WTC11 (cell line): ENCODE data around the gene SLC12A8. TPM values are rescaled to one million over a fixed set of nuclear protein-coding genes. Genes with fewer than 3 reads are reported as not detected.
A peak's percentile ranks its signal among the peaks of the same experiment; 100 is the strongest.

Source experiments
- ATAC-seq: fragments of 200-7000 bp; cut with Tn5 transposase; 2 replicates; pipeline ENCODE4 v1.10.0; 2021; ENCODE audit warnings: mild to moderate bottlenecking, moderate library complexity
- CTCF ChIA-PET: fragments of 300-600 bp; sonication (Branson Sonifier 250); formaldehyde crosslinking; loops from one replicate; lab custom pipeline; 2021; ENCODE audit warnings: antibody characterized with exemption; lab: Charles Lee
- POLR2A ChIA-PET: fragments of 350-600 bp; sonication (Branson Sonifier 250); formaldehyde crosslinking; loops from one replicate; lab custom pipeline; 2021; ENCODE audit warnings: antibody characterized with exemption; lab: Charles Lee
- DNase-seq: peaks from one replicate; pipeline ENCODE4 v3.0.0; 2021; ENCODE audit warnings: low spot score
- H3K27ac Mint-ChIP-seq: 2 replicates; pipeline ENCODE4 v1.8.0; 2021; ENCODE audit warnings: mixed read lengths
- H3K27me3 Mint-ChIP-seq: 2 replicates; pipeline ENCODE4 v1.8.0; 2021; ENCODE audit warnings: low read depth, mild to moderate bottlenecking, moderate library complexity, mixed read lengths
- H3K36me3 Mint-ChIP-seq: 2 replicates; pipeline ENCODE4 v1.8.0; 2021; ENCODE audit warnings: mixed read lengths
- H3K4me1 Mint-ChIP-seq: 2 replicates; pipeline ENCODE4 v1.8.0; 2022; ENCODE audit warnings: mixed read lengths
- H3K4me3 Mint-ChIP-seq: 2 replicates; pipeline ENCODE4 v1.8.0; 2021; ENCODE audit warnings: mild to moderate bottlenecking, moderate library complexity, mixed read lengths
- H3K9me3 Mint-ChIP-seq: 2 replicates; pipeline ENCODE4 v1.8.0; 2021; ENCODE audit warnings: mixed read lengths
- CREB1 ChIP-seq: sonication (generic); formaldehyde crosslinking; IDR thresholded peaks from 2 replicates; pipeline ENCODE4 v1.8.0; 2023; ENCODE audit warnings: mild to moderate bottlenecking, missing genetic modification reagents
- ELF4 ChIP-seq: sonication (generic); formaldehyde crosslinking; IDR thresholded peaks from 2 replicates; pipeline ENCODE4 v1.8.1; 2022; ENCODE audit warnings: low read depth, mild to moderate bottlenecking, moderate library complexity, missing genetic modification reagents
- FOXJ3 ChIP-seq: sonication (generic); formaldehyde crosslinking; IDR thresholded peaks from 2 replicates; pipeline ENCODE4 v1.9.0; 2021; ENCODE audit warnings: missing genetic modification reagents, mild to moderate bottlenecking, borderline replicate concordance
- FOXP1 ChIP-seq: sonication (generic); formaldehyde crosslinking; IDR thresholded peaks from 2 replicates; pipeline ENCODE4 v1.8.0; 2022; ENCODE audit warnings: missing genetic modification reagents, mild to moderate bottlenecking, moderate library complexity, borderline replicate concordance
- NFATC4 ChIP-seq: fragments of 250-450 bp; sonication (Bioruptor Pico); IDR thresholded peaks from 2 replicates; pipeline ENCODE4 v1.9.0; 2021; ENCODE audit warnings: mild to moderate bottlenecking
- NR1H2 ChIP-seq: sonication (generic); formaldehyde crosslinking; IDR thresholded peaks from 2 replicates; pipeline ENCODE4 v1.9.0; 2021; ENCODE audit warnings: mild to moderate bottlenecking, moderate library complexity, missing genetic modification reagents
- SOX15 ChIP-seq: fragments of 250-450 bp; sonication (Bioruptor Pico); IDR thresholded peaks from 2 replicates; pipeline ENCODE4 v1.9.0; 2021; ENCODE audit warnings: mild to moderate bottlenecking
- USF1 ChIP-seq: sonication (generic); formaldehyde crosslinking; IDR thresholded peaks from 2 replicates; pipeline ENCODE4 v1.8.0; 2022; ENCODE audit warnings: mild to moderate bottlenecking, missing genetic modification reagents
- USF2 ChIP-seq: sonication (generic); formaldehyde crosslinking; IDR thresholded peaks from 2 replicates; pipeline ENCODE4 v1.8.1; 2023; ENCODE audit warnings: mild to moderate bottlenecking, missing genetic modification reagents, moderate library complexity
- ZNF317 ChIP-seq: sonication (generic); formaldehyde crosslinking; IDR thresholded peaks from 2 replicates; pipeline ENCODE4 v1.8.1; 2023; ENCODE audit warnings: low read depth, mild to moderate bottlenecking, moderate library complexity, missing genetic modification reagents, borderline replicate concordance
- total RNA-seq: library from RNA; stranded (reverse); gene quantifications from 3 replicates; pipeline ENCODE4 v1.2.3, GENCODE V29; 2021
- TF ChIP-seq, protein P1 (sequence below): fragments of 250-450 bp; sonication (Bioruptor Pico); IDR thresholded peaks from 2 replicates; pipeline ENCODE4 v1.9.0; 2021; ENCODE audit warnings: mild to moderate bottlenecking
- TF ChIP-seq, protein P2 (sequence below): sonication (generic); formaldehyde crosslinking; IDR thresholded peaks from 2 replicates; pipeline ENCODE4 v1.8.0; 2022; ENCODE audit warnings: missing genetic modification reagents
- TF ChIP-seq, protein P3 (sequence below): fragments of 250-450 bp; sonication (Bioruptor Pico); conservative IDR thresholded peaks from 2 replicates; pipeline ENCODE4 v1.9.0; 2021; ENCODE audit warnings: mild to moderate bottlenecking
- TF ChIP-seq, protein P4 (sequence below): fragments of 250-450 bp; sonication (Bioruptor Pico); IDR thresholded peaks from 2 replicates; pipeline ENCODE4 v2.1.2; 2022; ENCODE audit warnings: mild to moderate bottlenecking, moderate library complexity

The SLC12A8 gene
- total RNA-seq, 1 experiment from 2014 or later, result 9.1 TPM

DNA sequence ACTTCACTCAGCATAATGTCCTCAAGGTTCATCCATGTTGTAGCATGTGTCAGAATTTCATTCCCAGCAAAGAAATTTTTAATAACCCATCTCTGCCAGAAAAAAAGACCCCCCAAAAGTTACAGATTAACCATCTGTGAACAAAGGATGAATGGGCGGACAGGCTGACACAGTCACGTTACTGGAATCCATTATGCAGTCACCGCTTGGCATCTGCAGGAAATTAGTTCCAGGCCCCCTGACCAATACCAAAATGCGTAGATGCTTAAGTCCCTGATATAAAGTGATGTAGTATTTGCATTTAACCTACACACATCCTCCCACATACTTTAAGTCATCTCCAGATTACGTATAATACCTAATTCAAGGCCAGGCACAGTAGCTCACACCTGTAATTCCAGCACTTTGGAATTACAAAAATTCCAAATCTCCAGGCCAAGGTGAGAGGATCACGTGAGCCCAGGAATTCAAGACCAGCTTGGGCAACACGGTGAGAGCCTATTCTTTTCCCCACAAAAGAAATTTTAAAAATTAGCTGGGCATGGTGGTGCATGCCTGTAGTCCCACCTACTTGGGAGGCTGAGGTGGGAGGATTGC lies 1.5 kb upstream of the SLC12A8 start:
- Mint-ChIP-seq H3K36me3 (0 out of 2 replicates have a peak, but pooled peaks cover 2% of the 10 kb centered on the region), H3K9me3 (no peaks in the 10 kb centered on the region), H3K4me3 (peak overlapping the region; percentile 65), H3K27ac (no peak overlapping the region), H3K4me1 (peaks cover 31% of the 10 kb centered on the region), H3K27me3 (peaks cover 13% of the 10 kb centered on the region; the same call in 1 of the 2 replicates)
- ChIA-PET POLR2A (no interaction called here), CTCF (interaction anchor here (1.1 kb wide), 1 partner anchor 22 kb away, joined by 4 read pairs; no protein-coding TSS in a partner anchor)
- TF ChIP-seq ZNF317 (CRISPR knock-in tag), result no peak
- TF ChIP-seq NFATC4 (CRISPR knock-in tag), result no peak
- peak; percentile 40; the same call in 1 of the 2 replicates for TF ChIP-seq USF1
- 0 out of 2 replicates have a peak, but pooled peaks have one; percentile 24 for TF ChIP-seq USF2 (CRISPR knock-in tag)
- TF ChIP-seq, protein P1, sequence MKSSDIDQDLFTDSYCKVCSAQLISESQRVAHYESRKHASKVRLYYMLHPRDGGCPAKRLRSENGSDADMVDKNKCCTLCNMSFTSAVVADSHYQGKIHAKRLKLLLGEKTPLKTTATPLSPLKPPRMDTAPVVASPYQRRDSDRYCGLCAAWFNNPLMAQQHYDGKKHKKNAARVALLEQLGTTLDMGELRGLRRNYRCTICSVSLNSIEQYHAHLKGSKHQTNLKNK, result no peak
- no peak for TF ChIP-seq CREB1 (CRISPR knock-in tag)
- TF ChIP-seq, protein P2, sequence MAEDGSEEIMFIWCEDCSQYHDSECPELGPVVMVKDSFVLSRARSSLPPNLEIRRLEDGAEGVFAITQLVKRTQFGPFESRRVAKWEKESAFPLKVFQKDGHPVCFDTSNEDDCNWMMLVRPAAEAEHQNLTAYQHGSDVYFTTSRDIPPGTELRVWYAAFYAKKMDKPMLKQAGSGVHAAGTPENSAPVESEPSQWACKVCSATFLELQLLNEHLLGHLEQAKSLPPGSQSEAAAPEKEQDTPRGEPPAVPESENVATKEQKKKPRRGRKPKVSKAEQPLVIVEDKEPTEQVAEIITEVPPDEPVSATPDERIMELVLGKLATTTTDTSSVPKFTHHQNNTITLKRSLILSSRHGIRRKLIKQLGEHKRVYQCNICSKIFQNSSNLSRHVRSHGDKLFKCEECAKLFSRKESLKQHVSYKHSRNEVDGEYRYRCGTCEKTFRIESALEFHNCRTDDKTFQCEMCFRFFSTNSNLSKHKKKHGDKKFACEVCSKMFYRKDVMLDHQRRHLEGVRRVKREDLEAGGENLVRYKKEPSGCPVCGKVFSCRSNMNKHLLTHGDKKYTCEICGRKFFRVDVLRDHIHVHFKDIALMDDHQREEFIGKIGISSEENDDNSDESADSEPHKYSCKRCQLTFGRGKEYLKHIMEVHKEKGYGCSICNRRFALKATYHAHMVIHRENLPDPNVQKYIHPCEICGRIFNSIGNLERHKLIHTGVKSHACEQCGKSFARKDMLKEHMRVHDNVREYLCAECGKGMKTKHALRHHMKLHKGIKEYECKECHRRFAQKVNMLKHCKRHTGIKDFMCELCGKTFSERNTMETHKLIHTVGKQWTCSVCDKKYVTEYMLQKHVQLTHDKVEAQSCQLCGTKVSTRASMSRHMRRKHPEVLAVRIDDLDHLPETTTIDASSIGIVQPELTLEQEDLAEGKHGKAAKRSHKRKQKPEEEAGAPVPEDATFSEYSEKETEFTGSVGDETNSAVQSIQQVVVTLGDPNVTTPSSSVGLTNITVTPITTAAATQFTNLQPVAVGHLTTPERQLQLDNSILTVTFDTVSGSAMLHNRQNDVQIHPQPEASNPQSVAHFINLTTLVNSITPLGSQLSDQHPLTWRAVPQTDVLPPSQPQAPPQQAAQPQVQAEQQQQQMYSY (CRISPR knock-in tag), result no peak
- DNase-seq (no peak), ATAC-seq (no peak)

DNA sequence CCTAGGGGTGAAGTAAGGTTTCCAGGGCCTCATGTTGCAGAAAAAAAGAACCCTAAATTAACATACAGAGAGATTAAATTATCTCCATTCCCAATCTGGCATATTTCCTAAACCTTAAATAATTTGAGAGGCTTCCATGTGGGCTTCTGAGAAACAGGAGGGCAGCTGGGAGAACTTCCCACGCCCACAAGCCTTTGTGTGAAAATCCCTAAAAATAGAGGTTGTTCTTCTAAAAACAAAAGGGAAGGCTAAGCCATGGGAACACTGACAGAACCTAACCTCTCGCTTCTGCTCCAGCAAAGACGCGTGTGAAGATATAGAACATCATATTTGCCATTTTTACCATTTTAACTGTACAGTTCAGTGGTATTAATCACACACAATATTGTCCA lies 812 bp upstream of the SLC12A8 start:
- ChIA-PET POLR2A (interaction anchor here (1.1 kb wide), 1 partner anchor 162 kb away, joined by 4 read pairs; the partner anchor contains the start of gene ZNF148), CTCF (no interaction called here)
- TF ChIP-seq FOXP1 (CRISPR knock-in tag) (no peak), NR1H2 (CRISPR knock-in tag) (no peak), USF2 (CRISPR knock-in tag) (no peak), FOXJ3 (CRISPR knock-in tag) (no peak), ELF4 (CRISPR knock-in tag) (no peak), SOX15 (CRISPR knock-in tag) (no peak)
- TF ChIP-seq, protein P3, sequence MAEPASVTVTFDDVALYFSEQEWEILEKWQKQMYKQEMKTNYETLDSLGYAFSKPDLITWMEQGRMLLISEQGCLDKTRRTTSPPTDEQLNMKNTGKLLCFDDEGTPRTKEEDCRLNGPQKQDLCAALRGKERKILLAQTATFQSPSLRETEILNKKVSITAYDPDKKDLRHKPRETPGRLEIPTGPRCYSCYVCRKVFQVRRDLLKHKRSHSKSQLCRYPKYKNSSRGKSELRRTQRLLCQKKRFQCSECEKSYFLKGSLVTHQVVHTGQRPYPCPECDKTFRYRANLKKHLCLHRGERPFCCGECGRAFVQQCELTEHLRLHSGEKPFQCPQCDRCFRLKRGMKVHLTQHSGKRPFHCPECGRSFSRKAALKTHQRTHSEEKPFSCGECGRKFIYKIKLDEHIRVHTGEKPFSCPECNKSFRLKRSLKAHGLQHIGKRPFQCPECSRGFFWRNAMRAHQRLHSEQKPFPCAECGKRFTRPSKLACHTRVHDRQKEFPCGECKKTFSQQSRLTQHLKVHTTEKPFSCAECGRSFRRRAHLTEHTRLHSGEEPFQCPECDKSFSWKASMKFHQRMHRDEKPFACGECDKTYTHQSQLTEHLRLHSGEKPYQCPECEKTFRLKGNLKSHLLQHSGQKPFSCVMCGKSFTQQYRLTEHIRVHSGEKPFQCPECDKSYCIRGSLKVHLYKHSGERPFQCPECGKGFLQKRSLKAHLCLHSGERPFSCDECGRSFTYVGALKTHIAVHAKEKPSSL, result no peak
- TF ChIP-seq, protein P4, sequence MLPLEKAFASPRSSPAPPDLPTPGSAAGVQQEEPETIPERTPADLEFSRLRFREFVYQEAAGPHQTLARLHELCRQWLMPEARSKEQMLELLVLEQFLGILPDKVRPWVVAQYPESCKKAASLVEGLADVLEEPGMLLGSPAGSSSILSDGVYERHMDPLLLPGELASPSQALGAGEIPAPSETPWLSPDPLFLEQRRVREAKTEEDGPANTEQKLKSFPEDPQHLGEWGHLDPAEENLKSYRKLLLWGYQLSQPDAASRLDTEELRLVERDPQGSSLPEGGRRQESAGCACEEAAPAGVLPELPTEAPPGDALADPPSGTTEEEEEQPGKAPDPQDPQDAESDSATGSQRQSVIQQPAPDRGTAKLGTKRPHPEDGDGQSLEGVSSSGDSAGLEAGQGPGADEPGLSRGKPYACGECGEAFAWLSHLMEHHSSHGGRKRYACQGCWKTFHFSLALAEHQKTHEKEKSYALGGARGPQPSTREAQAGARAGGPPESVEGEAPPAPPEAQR (CRISPR knock-in tag), result no peak
- Mint-ChIP-seq H3K4me3 (peak overlapping the region; percentile 65), H3K27ac (no peak overlapping the region), H3K27me3 (peaks cover 13% of the 10 kb centered on the region; the same call in 1 of the 2 replicates), H3K36me3 (0 out of 2 replicates have a peak, but pooled peaks cover 2% of the 10 kb centered on the region), H3K9me3 (no peaks in the 10 kb centered on the region), H3K4me1 (peaks cover 30% of the 10 kb centered on the region)
- DNase-seq (no peak), ATAC-seq (no peak)
